ENCODE results near the gene SDK2.
"Not testable (repeated sequence)": the region's sequence is repeated elsewhere in the genome, so short reads cannot be mapped to it uniquely, and the experiment has no call there.

DNA sequence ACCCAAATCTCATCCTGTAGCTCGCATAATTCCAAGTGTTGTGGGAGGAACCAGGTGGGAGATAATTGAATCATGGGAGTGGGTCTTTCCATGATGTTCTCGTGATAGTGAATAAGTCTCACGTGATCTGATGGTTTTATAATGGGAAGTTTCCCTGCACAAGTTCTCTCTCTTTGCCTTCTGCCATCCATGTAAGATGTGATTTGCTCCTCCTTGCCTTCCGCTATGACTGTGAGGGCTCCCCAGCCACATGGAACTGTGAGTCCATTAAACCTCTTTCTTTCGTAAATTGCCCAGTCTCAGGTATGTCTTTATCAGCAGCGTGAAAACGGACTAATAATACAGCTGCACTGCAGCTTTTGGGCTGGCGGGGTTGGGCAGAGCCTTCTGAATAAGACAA lies 171.5 kb downstream of the SDK2 start:
- TF ChIP-seq, protein P1, sequence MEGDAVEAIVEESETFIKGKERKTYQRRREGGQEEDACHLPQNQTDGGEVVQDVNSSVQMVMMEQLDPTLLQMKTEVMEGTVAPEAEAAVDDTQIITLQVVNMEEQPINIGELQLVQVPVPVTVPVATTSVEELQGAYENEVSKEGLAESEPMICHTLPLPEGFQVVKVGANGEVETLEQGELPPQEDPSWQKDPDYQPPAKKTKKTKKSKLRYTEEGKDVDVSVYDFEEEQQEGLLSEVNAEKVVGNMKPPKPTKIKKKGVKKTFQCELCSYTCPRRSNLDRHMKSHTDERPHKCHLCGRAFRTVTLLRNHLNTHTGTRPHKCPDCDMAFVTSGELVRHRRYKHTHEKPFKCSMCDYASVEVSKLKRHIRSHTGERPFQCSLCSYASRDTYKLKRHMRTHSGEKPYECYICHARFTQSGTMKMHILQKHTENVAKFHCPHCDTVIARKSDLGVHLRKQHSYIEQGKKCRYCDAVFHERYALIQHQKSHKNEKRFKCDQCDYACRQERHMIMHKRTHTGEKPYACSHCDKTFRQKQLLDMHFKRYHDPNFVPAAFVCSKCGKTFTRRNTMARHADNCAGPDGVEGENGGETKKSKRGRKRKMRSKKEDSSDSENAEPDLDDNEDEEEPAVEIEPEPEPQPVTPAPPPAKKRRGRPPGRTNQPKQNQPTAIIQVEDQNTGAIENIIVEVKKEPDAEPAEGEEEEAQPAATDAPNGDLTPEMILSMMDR (IDR thresholded peaks at IDR 0.05): not testable (repeated sequence)
- not testable (repeated sequence) for TF ChIP-seq POLR2A (IDR thresholded peaks at IDR 0.05)

All from thyroid gland (tissue), 4 donors.